ENCODE data around the gene PFKP. TPM values are rescaled to one million over a fixed set of nuclear protein-coding genes. Genes with fewer than 3 reads are reported as not detected.

PFKP gene
- total RNA-seq, 1 experiment from 2014 or later, result 232 TPM

GRCh38 chr10:3148041-3148440 lies 80.7 kb downstream of the PFKP start:
- TF ChIP-seq TCF7L2 (IDR thresholded peaks at IDR 0.05; ENCODE audit: low read depth, low read length), result no peak
- no peak for TF ChIP-seq POLR2AphosphoS5 (IDR thresholded peaks at IDR 0.05; ENCODE audit: low read depth, low read length)
- TF ChIP-seq CTCF (IDR thresholded peaks at IDR 0.05), result no peak
- TF ChIP-seq SIN3A (IDR thresholded peaks at IDR 0.05; ENCODE audit: borderline replicate concordance, insufficient read depth, low read depth, low read length), result no peak
- no peak for TF ChIP-seq REST (IDR thresholded peaks at IDR 0.05; ENCODE audit: insufficient read depth in 1 of 2, low read depth in 2 of 2, low read length in 1 of 2)
- POLR2A ChIA-PET, result no interaction called here
- in situ Hi-C loops (cut with HindIII; ENCODE audit: low pct_unique_long_range_greater_than_20kb, low sequenced_read_pairs) (no loop called here), intact Hi-C loops (cut with micrococcal nuclease; ENCODE audit: unreplicated experiment) (no loop called here)
- Histone ChIP-seq H3K27me3 (ENCODE audit: control insufficient read depth, insufficient read depth, low read length) (no peaks in the 10 kb centered on the region), H3K4me1 (ENCODE audit: control insufficient read depth, insufficient read depth, low read length) (no peaks in the 10 kb centered on the region), H3K4me3 (ENCODE audit: low read depth in 2 of 2, low read length in 2 of 2) (no peak overlapping the region), H3K27ac (ENCODE audit: low read length) (no peak overlapping the region), H3K9me3 (ENCODE audit: control insufficient read depth, insufficient read depth, low read depth, low read length) (no peaks in the 10 kb centered on the region), H3K36me3 (ENCODE audit: control insufficient read depth, insufficient read depth, low read length) (peaks cover 4% of the 10 kb centered on the region)
- no TSS peak for BruUV-seq (replicated peaks)
- CTCF ChIA-PET, result no interaction called here
- DNase-seq (ENCODE audit: low read depth, low spot score) (no peak), ATAC-seq (no peak)

GRCh38 chr10:3148994-3149393 lies 81.6 kb downstream of the PFKP start:
- no peak overlapping the region for H3K4me3 ChIP-seq (ENCODE audit: low read depth in 2 of 2, low read length in 2 of 2)
- no peak overlapping the region for H3K27ac ChIP-seq (ENCODE audit: low read length)
- CTCF ChIA-PET, result no interaction called here
- in situ Hi-C loops (cut with HindIII; ENCODE audit: low pct_unique_long_range_greater_than_20kb, low sequenced_read_pairs), result no loop called here
- intact Hi-C loops (cut with micrococcal nuclease; ENCODE audit: unreplicated experiment), result no loop called here
- H3K36me3 ChIP-seq (ENCODE audit: control insufficient read depth, insufficient read depth, low read length), result peaks cover 4% of the 10 kb centered on the region
- DNase-seq (ENCODE audit: low read depth, low spot score), result no peak
- ATAC-seq, result no peak
- no peak for TF ChIP-seq POLR2AphosphoS5 (IDR thresholded peaks at IDR 0.05; ENCODE audit: low read depth, low read length)
- TF ChIP-seq REST (IDR thresholded peaks at IDR 0.05; ENCODE audit: insufficient read depth in 1 of 2, low read depth in 2 of 2, low read length in 1 of 2), result no peak
- no peak for TF ChIP-seq SIN3A (IDR thresholded peaks at IDR 0.05; ENCODE audit: borderline replicate concordance, insufficient read depth, low read depth, low read length)
- TF ChIP-seq TCF7L2 (IDR thresholded peaks at IDR 0.05; ENCODE audit: low read depth, low read length), result no peak
- TF ChIP-seq CTCF (IDR thresholded peaks at IDR 0.05), result no peak
- BruUV-seq (replicated peaks), result no TSS peak
- H3K4me1 ChIP-seq (ENCODE audit: control insufficient read depth, insufficient read depth, low read length), result no peaks in the 10 kb centered on the region
- POLR2A ChIA-PET, result no interaction called here
- H3K9me3 ChIP-seq (ENCODE audit: control insufficient read depth, insufficient read depth, low read depth, low read length), result no peaks in the 10 kb centered on the region
- H3K27me3 ChIP-seq (ENCODE audit: control insufficient read depth, insufficient read depth, low read length), result no peaks in the 10 kb centered on the region
